Right lobe of liver (tissue), 4 donors: Measurements from ENCODE around the gene HMGB1.

Source experiments
- CTCF ChIP-seq, 4 donors: fragments of 200-600 bp in 3 of 4; fragments of 450-650 bp in 1 of 4; IDR thresholded peaks; one replicate each; pipeline versions ENCODE4 v1.5.1 to v1.8.0; 2016 to 2022; ENCODE audit warnings: antibody characterized with exemption in 4 of 4, mild to moderate bottlenecking in 2 of 4
- POLR2A ChIP-seq: fragments of 450-650 bp; IDR thresholded peaks from one replicate; pipeline ENCODE4 v1.6.1; 2017; ENCODE audit warnings: antibody characterized with exemption, mild to moderate bottlenecking
- donor health status: DM: no; HTN: no; CAD: no.
- donor health status: DM: no; HTN: no; CAD: no.
- donor health status: DM: no; HTN: yes; CAD: no.

GRCh38 chr13:30479154-30479882 lies 13.6 kb upstream of the HMGB1 start:
- no peak for TF ChIP-seq CTCF (IDR thresholded peaks at IDR 0.05)
- TF ChIP-seq POLR2A = no peak
